IMR-90 (cell line): ENCODE data around the gene PATL2. TPM values are rescaled to one million over a fixed set of nuclear protein-coding genes. Genes with fewer than 3 reads are reported as not detected.
A peak's percentile ranks its signal among the peaks of the same experiment; 100 is the strongest.

Experiments
- ATAC-seq: fragments of 200-7000 bp; cut with Tn5 transposase; 2 replicates; pipeline ENCODE4 v1.9.1; 2020; ENCODE audit warnings: low read depth, mild to moderate bottlenecking, moderate library complexity
- BruUV-seq: library from RNA; stranded (reverse); fragments of 400-500 nt; replicated peaks from 2 replicates; lab custom pipeline; 2021; lab: Mats Ljungman, UMichigan
- CTCF ChIA-PET: fragments of 300-600 bp; formaldehyde crosslinking; extraction: SDS; loops from one replicate; lab custom pipeline; 2021; ENCODE audit warnings: antibody characterized with exemption; lab: Yijun Ruan, JAX
- POLR2A ChIA-PET: fragments of 300-600 bp; sonication (Branson Sonifier 250); formaldehyde crosslinking; loops from one replicate; lab custom pipeline; 2022; ENCODE audit warnings: antibody characterized with exemption; ENCODE audit not compliant: unreplicated experiment; lab: Charles Lee
- DNase-seq: peaks from one replicate; pipeline ENCODE4 v3.0.0; 2013
- H2AFZ ChIP-seq: replicated peaks from 2 replicates; pipeline ENCODE3; 2013; ENCODE audit warnings: low read length, mild to moderate bottlenecking; ENCODE audit not compliant: poor library complexity
- H2AK5ac ChIP-seq: 2 replicates; pipeline ENCODE4 v1.6.1; 2013; ENCODE audit warnings: low read depth, low read length, inconsistent platforms
- H2AK9ac ChIP-seq: replicated peaks from 2 replicates; pipeline ENCODE3; 2013; ENCODE audit warnings: mild to moderate bottlenecking, low read depth, low read length, moderate library complexity; ENCODE audit not compliant: poor library complexity
- H2BK120ac ChIP-seq: 2 replicates; pipeline ENCODE4 v1.6.1; 2013; ENCODE audit warnings: low read depth, low read length, inconsistent platforms
- H2BK15ac ChIP-seq: 3 replicates; pipeline ENCODE4 v1.6.1; 2013; ENCODE audit warnings: low read depth, low read length, inconsistent platforms
- H2BK20ac ChIP-seq: 2 replicates; pipeline ENCODE4 v1.6.1; 2013; ENCODE audit warnings: low read depth, mild to moderate bottlenecking, inconsistent platforms, low read length, moderate library complexity
- H2BK5ac ChIP-seq: 2 replicates; pipeline ENCODE4 v1.6.1; 2013; ENCODE audit warnings: mild to moderate bottlenecking, low read depth, low read length, inconsistent platforms; ENCODE audit not compliant: poor library complexity, severe bottlenecking
- H3K14ac ChIP-seq: replicated peaks from 2 replicates; pipeline ENCODE4 v1.6.1; 2013; ENCODE audit warnings: low read depth, low read length, inconsistent platforms
- H3K18ac ChIP-seq: 2 replicates; pipeline ENCODE4 v1.6.1; 2013; ENCODE audit warnings: low read depth, low read length, control low read depth
- H3K23ac ChIP-seq: 2 replicates; pipeline ENCODE4 v1.6.1; 2013; ENCODE audit warnings: low read depth, low read length, inconsistent platforms
- H3K27ac ChIP-seq: 2 replicates; pipeline ENCODE4 v1.5.1; 2013; ENCODE audit warnings: mild to moderate bottlenecking, control low read depth, low read length; ENCODE audit not compliant: insufficient read depth
- H3K27me3 ChIP-seq: 2 replicates; pipeline ENCODE4 v1.6.1; 2013; ENCODE audit warnings: low read length; ENCODE audit not compliant: control insufficient read depth, insufficient read depth
- H3K36me3 ChIP-seq: 2 replicates; pipeline ENCODE4 v1.6.1; 2013; ENCODE audit warnings: low read length, mixed read lengths; ENCODE audit not compliant: control insufficient read depth, insufficient read depth
- H3K4ac ChIP-seq: 2 replicates; pipeline ENCODE4 v1.6.1; 2013; ENCODE audit warnings: low read depth, low read length, inconsistent platforms
- H3K4me1 ChIP-seq: 2 replicates; pipeline ENCODE4 v1.6.1; 2013; ENCODE audit warnings: low read length, mixed read lengths; ENCODE audit not compliant: control insufficient read depth, insufficient read depth
- H3K4me2 ChIP-seq: 2 replicates; pipeline ENCODE4 v1.6.1; 2013; ENCODE audit warnings: low read depth, mild to moderate bottlenecking, control low read depth, low read length, moderate library complexity
- H3K4me3 ChIP-seq: 2 replicates; pipeline ENCODE4 v1.5.1; 2013; ENCODE audit warnings: low read depth, mild to moderate bottlenecking, control low read depth, low read length, moderate library complexity; ENCODE audit not compliant: insufficient read depth
- H3K56ac ChIP-seq: 2 replicates; pipeline ENCODE4 v1.6.1; 2013; ENCODE audit warnings: low read length, inconsistent platforms; ENCODE audit not compliant: insufficient read depth; ENCODE audit errors: extremely low read depth
- H3K79me1 ChIP-seq, 2 experiments: 2 replicates each; pipeline ENCODE4 v1.6.1; 2013; ENCODE audit warnings: low read length in 2 of 2, inconsistent platforms in 1 of 2, low read depth in 1 of 2
- H3K9ac ChIP-seq: 2 replicates; pipeline ENCODE4 v1.6.1; 2013; ENCODE audit warnings: low read depth, low read length, control low read depth
- H3K9me1 ChIP-seq: 2 replicates; pipeline ENCODE4 v1.6.1; 2013; ENCODE audit warnings: low read length, inconsistent platforms; ENCODE audit not compliant: insufficient read depth
- H3K9me3 ChIP-seq: 2 replicates; pipeline ENCODE4 v1.6.1; 2013; ENCODE audit warnings: low read length; ENCODE audit not compliant: control insufficient read depth, insufficient read depth
- H4K20me1 ChIP-seq: 2 replicates; pipeline ENCODE4 v1.6.1; 2013; ENCODE audit warnings: low read length, inconsistent platforms; ENCODE audit not compliant: insufficient read depth
- H4K5ac ChIP-seq: 2 replicates; pipeline ENCODE4 v1.6.1; 2013; ENCODE audit warnings: mild to moderate bottlenecking, low read depth, low read length, control low read depth
- H4K8ac ChIP-seq, 2 experiments: 2 replicates each; pipeline ENCODE4 v1.6.1; 2013; ENCODE audit warnings: low read depth in 2 of 2, low read length in 2 of 2, control low read depth in 1 of 2, inconsistent platforms in 1 of 2
- H4K91ac ChIP-seq: 2 replicates; pipeline ENCODE4 v1.6.1; 2013; ENCODE audit warnings: low read depth, low read length, inconsistent platforms; ENCODE audit not compliant: insufficient read depth
- RAD21 ChIP-seq: IDR thresholded peaks from 2 replicates; pipeline ENCODE4 v1.6.1; 2012; ENCODE audit warnings: low read length, improper control_type of control experiment
- RCOR1 ChIP-seq: IDR thresholded peaks from 2 replicates; pipeline ENCODE4 v1.6.1; 2012; ENCODE audit warnings: mild to moderate bottlenecking, low read length, improper control_type of control experiment; ENCODE audit not compliant: insufficient replicate concordance
- USF2 ChIP-seq: fragments of 150-350 bp; IDR thresholded peaks from 2 replicates; pipeline ENCODE4 v1.6.1; 2017; ENCODE audit warnings: mild to moderate bottlenecking, antibody characterized with exemption, low read length, low read depth
- WGBS, 2 experiments: methylation state at CpG; one replicate each; pipeline versions ENCODE4 v1.1.5 to v1.1.7; 2013; ENCODE audit warnings: missing lambda C conversion rate in 2 of 2; ENCODE audit not compliant: insufficient read length in 1 of 2; ENCODE audit errors: extremely low coverage in 2 of 2; 5-methylcytosine and 5-hydroxymethylcytosine counted together
- dilution Hi-C: fragments of 300-500 bp; cut with HindIII; formaldehyde crosslinking; loops from one replicate; pipeline ENCODE4 v1.14.3; 2018; ENCODE audit warnings: low sequenced_read_pairs; ENCODE audit not compliant: unreplicated experiment
- in situ Hi-C: fragments of 300-500 bp; cut with MboI; formaldehyde crosslinking; loops from 3 replicates; pipeline ENCODE4 v1.14.3; 2019; ENCODE audit warnings: low sequenced_read_pairs, inconsistent platforms, mixed read lengths
- intact Hi-C: fragments of 100-400 bp; cut with micrococcal nuclease; formaldehyde crosslinking; loops from 2 replicates; pipeline ENCODE4 v1.10.0; 2022
- polyA plus RNA-seq, 3 experiments: library from polyadenylated mRNA; depleted of rRNA; stranded (reverse); fragments of >200 nt; gene quantifications; 2 replicates each; pipeline ENCODE4 v1.2.3, GENCODE V29; 2012; ENCODE audit warnings: low replicate concordance in 1 of 3
- total RNA-seq: library from RNA; depleted of rRNA; stranded (reverse); fragments of >200 nt; gene quantifications from 2 replicates; pipeline ENCODE4 v1.2.3, GENCODE V29; 2012

The PATL2 gene
- total and polyA plus RNA-seq, 2 of the 4 experiments (the other 2 are of a cell fraction), result 0.10 TPM; not detected in 1

- intact Hi-C loops, result loop anchor here (5.0 kb wide), 1 partner anchor 144 kb away; no protein-coding TSS in a partner anchor
- H2BK15ac ChIP-seq, result peak within 1 kb of the TSS; percentile 23; the same call in 1 of the 3 replicates
- dilution Hi-C loops, result no loop called here
- H3K4me2 ChIP-seq, result peak within 1 kb of the TSS; percentile 23; the same call in 1 of the 2 replicates
- ATAC-seq (no peak), DNase-seq (no peak)
- TF ChIP-seq RAD21, result no peak
- no peak for TF ChIP-seq RCOR1
- no peak for TF ChIP-seq USF2
- in situ Hi-C loops, result loop anchor here (5.0 kb wide), 2 partner anchors 69 to 154 kb away; no protein-coding TSS in a partner anchor
- ChIA-PET POLR2A (interaction anchor here (1.2 to 1.8 kb wide), 2 partner anchors 25 to 73 kb away, joined by 5 to 7 read pairs; partner anchors contain the start of genes B2M, PATL2 and SPG11), CTCF (interaction anchor here (0.6 to 2.7 kb wide), 8 partner anchors 16 to 159 kb away, joined by 3 to 16 read pairs (median 4); partner anchors contain the start of gene SPG11)
- H2AK5ac ChIP-seq, result no peak within 1 kb of the TSS
- peak within 1 kb of the TSS; percentile 1 to 53; a peak in 2 of 4 replicates for H4K8ac ChIP-seq
- no peak within 1 kb of the TSS for H3K56ac ChIP-seq
- no peaks in the 10 kb centered on the region for H3K27me3 ChIP-seq
- peak within 1 kb of the TSS; percentile 32 for H2BK120ac ChIP-seq
- H2AFZ ChIP-seq, result peak within 1 kb of the TSS; percentile 76
- WGBS, 2 experiments, result no CpG with 5 or more reads among the region's 3 CpGs
- H3K9me3 ChIP-seq, result no peaks in the 10 kb centered on the region
- H2AK9ac ChIP-seq, result peak within 1 kb of the TSS; percentile 44
- H2BK20ac ChIP-seq, result no peak within 1 kb of the TSS; the same call in 1 of the 2 replicates
- H3K4me1 ChIP-seq, result peaks cover 6% of the 10 kb centered on the region
- H3K18ac ChIP-seq, result peak within 1 kb of the TSS; percentile 24; the same call in 1 of the 2 replicates
- peak within 1 kb of the TSS; percentile 62; the same call in 1 of the 2 replicates for H3K14ac ChIP-seq
- peak within 1 kb of the TSS; percentile 2; the same call in 1 of the 2 replicates for H4K91ac ChIP-seq
- peak within 1 kb of the TSS; percentile 56; the same call in 1 of the 2 replicates for H3K23ac ChIP-seq
- H3K9ac ChIP-seq, result 0 out of 2 replicates have a peak within 1 kb of the TSS, but pooled peaks have one; percentile 42
- peak within 1 kb of the TSS; percentile 22; the same call in 1 of the 2 replicates for H3K4ac ChIP-seq
- H3K27ac ChIP-seq, result no peak within 1 kb of the TSS
- H4K5ac ChIP-seq, result peak within 1 kb of the TSS; percentile 5; the same call in 1 of the 2 replicates
- no peaks in the 10 kb centered on the region for H4K20me1 ChIP-seq
- peak within 1 kb of the TSS; percentile 7 for H2BK5ac ChIP-seq
- H3K4me3 ChIP-seq, result no peak within 1 kb of the TSS
- H3K79me1 ChIP-seq, result 0 out of 4 replicates have a peak, but pooled peaks cover 0 to 7% of the 10 kb centered on the region in 2 experiments
- H3K36me3 ChIP-seq, result peaks cover 3% of the 10 kb centered on the region; the same call in 1 of the 2 replicates
- BruUV-seq, result no TSS peak
- peaks cover 4% of the 10 kb centered on the region; the same call in 1 of the 2 replicates for H3K9me1 ChIP-seq
These were observed 25.1 kb upstream of the PATL2 start, which contains the start of gene TRIM69 for GRCh38 chr15:44736181-44736765. Gene TRIM69, plus strand, starts transcription at chr15:44736528. Its CDS starts 177 bp downstream, at chr15:44736705.
